ENCODE results near the gene RPL26. TPM values are rescaled to one million over a fixed set of nuclear protein-coding genes. Genes with fewer than 3 reads are reported as not detected.
"Not testable (repeated sequence)": the region's sequence is repeated elsewhere in the genome, so short reads cannot be mapped to it uniquely, and the experiment has no call there.

The RPL26 gene
- total RNA-seq, 4 donors from 2014 or later, result 2,419 to 4,673 (median 3,203) TPM

DNA sequence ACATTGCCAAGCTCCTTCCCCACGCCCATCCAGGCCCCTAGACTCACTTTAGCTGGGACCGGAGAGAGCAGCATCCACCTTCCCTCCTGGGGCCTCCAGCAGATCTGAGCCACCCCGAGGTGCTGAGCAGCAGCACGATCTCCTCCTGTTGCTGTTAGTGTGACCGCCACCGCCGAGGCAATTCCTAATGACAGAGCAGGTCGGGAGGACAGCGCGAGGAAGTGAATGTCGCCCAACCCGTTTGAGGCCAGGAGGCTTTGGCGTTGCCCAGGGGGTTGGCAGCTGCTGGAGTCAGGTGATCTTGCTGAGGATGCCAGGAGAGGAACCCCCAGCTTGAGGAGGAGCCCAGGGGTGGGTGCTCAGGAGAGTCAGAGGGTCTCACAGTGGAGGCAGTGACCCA, 14.6 kb upstream of the RPL26 start, which contains the start of gene RNF222:
TSS of gene RNF222 (minus strand) at position 192 of the 400 bp plus-strand sequence. CDS start 4,366 bp downstream, outside the sequence.
- H3K4me1 ChIP-seq, result no peaks in the 10 kb centered on the region
- no peak for DNase-seq (ENCODE audit: low spot score in 2 of 2)
- no peak for TF ChIP-seq POLR2A (IDR thresholded peaks at IDR 0.05)
- TF ChIP-seq EP300 (IDR thresholded peaks at IDR 0.05), result no peak
- TF ChIP-seq, protein P1, sequence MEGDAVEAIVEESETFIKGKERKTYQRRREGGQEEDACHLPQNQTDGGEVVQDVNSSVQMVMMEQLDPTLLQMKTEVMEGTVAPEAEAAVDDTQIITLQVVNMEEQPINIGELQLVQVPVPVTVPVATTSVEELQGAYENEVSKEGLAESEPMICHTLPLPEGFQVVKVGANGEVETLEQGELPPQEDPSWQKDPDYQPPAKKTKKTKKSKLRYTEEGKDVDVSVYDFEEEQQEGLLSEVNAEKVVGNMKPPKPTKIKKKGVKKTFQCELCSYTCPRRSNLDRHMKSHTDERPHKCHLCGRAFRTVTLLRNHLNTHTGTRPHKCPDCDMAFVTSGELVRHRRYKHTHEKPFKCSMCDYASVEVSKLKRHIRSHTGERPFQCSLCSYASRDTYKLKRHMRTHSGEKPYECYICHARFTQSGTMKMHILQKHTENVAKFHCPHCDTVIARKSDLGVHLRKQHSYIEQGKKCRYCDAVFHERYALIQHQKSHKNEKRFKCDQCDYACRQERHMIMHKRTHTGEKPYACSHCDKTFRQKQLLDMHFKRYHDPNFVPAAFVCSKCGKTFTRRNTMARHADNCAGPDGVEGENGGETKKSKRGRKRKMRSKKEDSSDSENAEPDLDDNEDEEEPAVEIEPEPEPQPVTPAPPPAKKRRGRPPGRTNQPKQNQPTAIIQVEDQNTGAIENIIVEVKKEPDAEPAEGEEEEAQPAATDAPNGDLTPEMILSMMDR (IDR thresholded peaks at IDR 0.05), result no peak
- no peak for TF ChIP-seq POLR2AphosphoS5 (IDR thresholded peaks at IDR 0.05)
- no peaks in the 10 kb centered on the region for H3K9me3 ChIP-seq
- H3K36me3 ChIP-seq, result no peaks in the 10 kb centered on the region
- no peak within 1 kb of the TSS for H3K27ac ChIP-seq
- 37% methylated on average over 13 of the region's 13 CpGs for WGBS
- H3K27me3 ChIP-seq, result peaks cover 43% of the 10 kb centered on the region
- no peak within 1 kb of the TSS for H3K4me3 ChIP-seq

DNA sequence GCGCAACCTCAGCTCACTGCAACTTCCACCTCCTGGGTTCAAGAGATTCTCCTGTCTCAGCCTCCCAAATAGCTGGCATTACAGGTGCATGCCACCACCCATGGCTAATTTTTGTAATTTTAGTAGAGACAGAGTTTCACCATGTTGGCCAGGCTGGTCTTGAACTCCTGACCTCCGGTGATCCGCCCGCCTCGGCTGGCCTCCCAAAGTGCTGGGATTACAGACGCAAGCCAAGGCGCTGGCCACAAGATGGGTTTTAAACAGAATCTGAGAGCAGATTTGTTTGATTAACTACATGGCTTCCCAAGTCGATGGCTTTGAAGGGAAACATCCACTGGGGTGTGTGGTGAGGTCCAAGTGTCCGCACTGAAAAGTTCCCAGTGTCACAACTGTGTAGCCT, 11.5 kb upstream of the RPL26 start:
- not testable (repeated sequence) for DNase-seq (ENCODE audit: low spot score in 2 of 2); H3K4me1 ChIP-seq; H3K27ac ChIP-seq; H3K4me3 ChIP-seq; H3K9me3 ChIP-seq; H3K36me3 ChIP-seq
- WGBS, result 73% methylated on average over 9 of the region's 9 CpGs
- peaks cover 46% of the 10 kb centered on the region for H3K27me3 ChIP-seq

DNA sequence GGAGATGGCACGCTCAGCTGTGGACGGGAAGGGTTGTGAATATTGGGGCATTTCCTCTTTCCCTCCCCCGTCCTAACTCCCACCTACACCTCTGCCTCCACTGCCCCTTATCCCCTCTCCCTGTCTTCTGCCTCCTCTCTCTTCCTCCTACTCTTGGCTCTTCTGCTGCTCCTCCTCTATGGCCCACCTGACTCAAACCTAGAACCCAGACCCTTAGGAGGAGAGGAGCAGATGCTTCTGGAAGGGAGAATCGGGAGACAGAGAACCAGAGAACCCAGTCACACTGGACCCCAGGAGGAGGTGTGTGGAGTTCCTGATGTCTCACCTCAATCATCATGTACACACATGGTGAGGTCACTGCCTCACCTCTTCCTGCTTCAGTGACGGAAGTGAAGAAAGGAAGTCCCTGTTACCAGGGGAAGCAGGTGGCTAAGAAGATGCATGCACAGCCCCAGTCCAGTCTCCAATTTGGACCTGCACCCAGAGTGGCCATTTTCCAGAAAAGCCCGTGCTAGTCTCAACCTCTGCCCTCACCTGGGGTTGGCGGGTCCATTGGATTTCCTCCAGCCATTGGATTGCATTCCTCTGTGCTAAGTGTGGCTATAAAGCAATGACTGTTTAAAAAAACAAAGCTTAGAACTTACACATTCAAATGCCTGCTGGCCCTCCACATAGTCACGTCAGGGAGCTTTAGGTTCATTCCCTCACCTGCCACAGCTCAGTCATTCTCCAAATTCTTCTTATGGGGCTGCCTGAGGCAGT, 10.7 kb upstream of the RPL26 start:
- TF ChIP-seq EP300 (IDR thresholded peaks at IDR 0.05) (no peak), POLR2A (IDR thresholded peaks at IDR 0.05) (no peak), POLR2AphosphoS5 (IDR thresholded peaks at IDR 0.05) (no peak)
- TF ChIP-seq, protein P1 (IDR thresholded peaks at IDR 0.05), result no peak
- no peaks in the 10 kb centered on the region for H3K9me3 ChIP-seq
- peaks cover 39% of the 10 kb centered on the region for H3K27me3 ChIP-seq
- no peaks in the 10 kb centered on the region for H3K36me3 ChIP-seq
- 58% methylated on average over 8 of the region's 8 CpGs for WGBS
- no peak overlapping the region for H3K27ac ChIP-seq
- no peak overlapping the region for H3K4me3 ChIP-seq
- peaks cover 10% of the 10 kb centered on the region for H3K4me1 ChIP-seq
- DNase-seq (ENCODE audit: low spot score in 2 of 2), result no peak

DNA sequence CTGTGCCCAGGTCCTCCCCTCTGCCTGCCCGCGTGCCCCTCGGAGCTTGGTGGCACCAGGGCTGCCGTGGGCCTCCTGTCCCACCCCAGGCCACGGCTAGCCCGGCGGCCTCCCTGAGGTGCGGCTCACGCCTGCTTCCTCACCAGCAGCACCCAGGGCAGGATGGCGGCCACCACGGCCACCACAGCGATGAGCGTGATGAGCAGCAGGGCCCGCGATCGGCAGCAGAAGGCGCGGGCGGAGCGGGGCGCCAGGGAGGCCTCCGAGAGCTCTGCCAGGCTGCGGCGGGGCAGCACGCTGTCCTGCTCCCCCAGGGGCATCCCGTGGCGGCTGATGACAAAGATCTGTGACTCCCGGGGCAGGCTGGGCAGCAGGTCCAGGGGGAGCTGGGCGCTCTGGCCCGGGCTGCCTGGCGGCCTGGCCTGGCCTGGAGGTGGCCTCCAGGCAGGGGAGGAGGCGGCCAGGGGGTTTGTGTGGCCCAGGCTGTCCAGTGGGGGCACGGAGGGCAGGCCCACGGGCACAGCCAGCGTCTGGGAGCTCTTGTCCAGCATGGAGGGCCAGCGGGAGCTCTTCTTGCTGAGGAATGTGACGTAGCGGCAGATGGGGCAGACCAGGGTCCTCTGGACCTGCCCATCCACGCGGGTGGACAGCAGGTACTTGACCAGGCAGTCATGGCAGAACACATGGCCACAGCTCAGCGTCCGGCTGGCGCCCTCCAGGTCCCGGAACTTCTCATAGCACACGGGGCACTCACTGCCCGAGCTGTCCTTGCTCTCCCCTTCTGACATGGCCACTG, 9.9 kb upstream of the RPL26 start:
- Histone ChIP-seq H3K9me3 (no peaks in the 10 kb centered on the region), H3K4me3 (no peak overlapping the region), H3K27me3 (peaks cover 34% of the 10 kb centered on the region), H3K4me1 (peaks cover 10% of the 10 kb centered on the region), H3K36me3 (no peaks in the 10 kb centered on the region), H3K27ac (no peak overlapping the region)
- DNase-seq (ENCODE audit: low spot score in 2 of 2), result no peak
- WGBS, result 96% methylated on average over 15 of the region's 46 CpGs
- TF ChIP-seq POLR2AphosphoS5 (IDR thresholded peaks at IDR 0.05) (no peak), POLR2A (IDR thresholded peaks at IDR 0.05) (no peak), EP300 (IDR thresholded peaks at IDR 0.05) (no peak)
- TF ChIP-seq, protein P1 (IDR thresholded peaks at IDR 0.05), result no peak

DNA sequence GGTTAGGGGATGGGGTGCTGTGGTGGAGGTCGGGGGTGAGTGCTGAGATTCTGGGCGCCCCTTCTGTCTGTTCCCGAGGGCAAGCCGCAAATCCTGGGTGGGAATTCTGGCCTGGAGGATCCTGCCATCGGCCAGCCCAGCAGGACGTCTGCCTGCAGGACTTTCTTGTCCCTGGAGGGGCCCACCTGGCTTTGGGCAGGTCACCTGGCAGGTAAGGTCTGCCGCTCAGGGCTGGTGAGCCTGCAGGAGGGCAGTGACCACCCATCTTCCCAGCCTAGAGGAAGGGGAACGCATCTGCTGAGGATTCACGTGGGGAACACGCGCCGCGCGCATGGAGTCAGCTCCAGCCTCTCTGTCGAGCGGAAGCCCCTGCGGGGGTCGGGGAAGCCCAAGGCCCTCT, 9.3 kb upstream of the RPL26 start:
- TF ChIP-seq, protein P1 (IDR thresholded peaks at IDR 0.05), result no peak
- no peak for TF ChIP-seq POLR2A (IDR thresholded peaks at IDR 0.05)
- TF ChIP-seq POLR2AphosphoS5 (IDR thresholded peaks at IDR 0.05), result no peak
- TF ChIP-seq EP300 (IDR thresholded peaks at IDR 0.05), result no peak
- 30% methylated on average over 2 of the region's 18 CpGs for WGBS
- Histone ChIP-seq H3K4me3 (no peak overlapping the region), H3K36me3 (no peaks in the 10 kb centered on the region), H3K9me3 (no peaks in the 10 kb centered on the region), H3K27me3 (peaks cover 28% of the 10 kb centered on the region), H3K4me1 (peaks cover 10% of the 10 kb centered on the region), H3K27ac (no peak overlapping the region)
- no peak for DNase-seq (ENCODE audit: low spot score in 2 of 2)
